K562 (cell line): Measurements from ENCODE around the gene RNF224. TPM values are rescaled to one million over a fixed set of nuclear protein-coding genes. Genes with fewer than 3 reads are reported as not detected.

Source experiments
- ATF2 ChIP-seq: sonication (generic); formaldehyde crosslinking; IDR thresholded peaks from 2 replicates; pipeline ENCODE4 v1.8.1; 2022; ENCODE audit warnings: missing genetic modification reagents
- CBX1 ChIP-seq: sonication (generic); IDR thresholded peaks from 2 replicates; pipeline ENCODE4 v1.6.1; 2016; ENCODE audit warnings: antibody characterized with exemption, low read depth, mild to moderate bottlenecking
- CEBPG ChIP-seq, 3 experiments: fragments of 200-800 bp in 1 of 3; sonication (Bioruptor generic) in 1 of 3; sonication (generic) in 1 of 3; formaldehyde crosslinking in 1 of 3; IDR thresholded peaks in 2 of 3; conservative IDR thresholded peaks in 1 of 3; 2 replicates each; pipeline versions ENCODE4 v1.6.1 to v1.8.0; 2016 to 2022; ENCODE audit warnings: missing compliant biosample characterization in 2 of 3, missing genetic modification characterization in 2 of 3, mild to moderate bottlenecking in 1 of 3, missing genetic modification reagents in 1 of 3
- GTF2F1 ChIP-seq: IDR thresholded peaks from 2 replicates; pipeline ENCODE4 v1.6.1; 2011; ENCODE audit warnings: low read depth, low read length, improper control_type of control experiment
- MAZ ChIP-seq, 2 experiments: fragments of 450-650 bp in 1 of 2; sonication (generic) in 1 of 2; formaldehyde crosslinking; IDR thresholded peaks in 1 of 2; conservative IDR thresholded peaks in 1 of 2; 2 replicates each; pipeline versions ENCODE4 v1.4.0 to v1.5.0; 2020; ENCODE audit warnings: mild to moderate bottlenecking in 1 of 2, missing genetic modification reagents in 1 of 2
- PCBP1 ChIP-seq: fragments of 200-400 bp; formaldehyde crosslinking; IDR thresholded peaks from 2 replicates; pipeline ENCODE4 v1.6.1; 2018; ENCODE audit warnings: mild to moderate bottlenecking, low read depth, low read length; ENCODE audit not compliant: poor library complexity, severe bottlenecking
- POLR2AphosphoS5 ChIP-seq: IDR thresholded peaks from 2 replicates; pipeline ENCODE4 v1.6.1; 2011; ENCODE audit warnings: mild to moderate bottlenecking, low read depth, low read length, moderate library complexity; ENCODE audit not compliant: control insufficient read depth, insufficient read depth
- RB1 ChIP-seq: fragments of 450-650 bp; IDR thresholded peaks from 2 replicates; pipeline ENCODE4 v1.6.1; 2017; ENCODE audit warnings: low read depth, mild to moderate bottlenecking
- RNF2 ChIP-seq: sonication (generic); IDR thresholded peaks from 2 replicates; pipeline ENCODE4 v1.6.1; 2016
- RUNX1 ChIP-seq: sonication (generic); IDR thresholded peaks from 2 replicates; pipeline ENCODE4 v1.6.1; 2016; ENCODE audit warnings: antibody characterized with exemption, low read depth
- SETDB1 ChIP-seq: IDR thresholded peaks from one replicate; pipeline ENCODE4 v1.6.1; 2012; ENCODE audit warnings: low read length, control low read depth, inconsistent platforms
- SMARCC2 ChIP-seq: fragments of 450-650 bp; IDR thresholded peaks from 2 replicates; pipeline ENCODE4 v1.6.1; 2017; ENCODE audit warnings: antibody characterized with exemption, moderate library complexity, mild to moderate bottlenecking, low read depth
- SMC3 ChIP-seq: conservative IDR thresholded peaks from 2 replicates; pipeline ENCODE4 v1.6.1; 2011; ENCODE audit warnings: low read depth, low read length, improper control_type of control experiment; ENCODE audit not compliant: insufficient read depth
- SNRNP70 ChIP-seq: fragments of 200-400 bp; formaldehyde crosslinking; optimal IDR thresholded peaks from 2 replicates; pipeline ENCODE3; 2017; ENCODE audit warnings: low read depth, low read length
- TCFL5 ChIP-seq: fragments of 250-450 bp; sonication (Bioruptor Pico); conservative IDR thresholded peaks from 2 replicates; pipeline ENCODE4 v1.6.1; 2021; ENCODE audit warnings: mild to moderate bottlenecking, moderate library complexity, matching md5 sums
- TFE3 ChIP-seq: fragments of 450-650 bp; formaldehyde crosslinking; IDR thresholded peaks from 2 replicates; pipeline ENCODE4 v1.4.0; 2020; ENCODE audit warnings: mild to moderate bottlenecking, mixed read lengths
- TRIM24 ChIP-seq, 2 experiments: fragments of 450-650 bp; IDR thresholded peaks; 2 replicates each; pipeline ENCODE4 v1.6.1; 2016
- ZFP30 ChIP-seq: fragments of 250-450 bp; sonication (Bioruptor Pico); IDR thresholded peaks from 2 replicates; pipeline ENCODE4 v1.8.0; 2022; ENCODE audit warnings: moderate library complexity, mild to moderate bottlenecking, inconsistent platforms, borderline replicate concordance
- ZNF644 ChIP-seq: fragments of 200-800 bp; sonication (Bioruptor generic); IDR thresholded peaks from 2 replicates; pipeline ENCODE4 v1.6.1; 2016; ENCODE audit warnings: low read depth, missing genetic modification characterization, missing compliant biosample characterization
- polyA plus RNA-seq, 8 experiments: library from polyadenylated mRNA; depleted of rRNA in 4 of 8; stranded (reverse) in 5 of 8; unstranded in 3 of 8; fragments of >200 nt; fragmentation: Nextera tagmentation in 2 of 8; fragmentation: Illumina TruSeq in 1 of 8; extraction: Ambion mirVana in 2 of 8; extraction: Trizol in 1 of 8; gene quantifications; 2 replicates each; pipeline versions ENCODE4 v1.2.1 to v1.2.3, GENCODE V29; 2011 to 2014; ENCODE audit warnings: inconsistent platforms in 1 of 8, missing spikeins in 1 of 8
- total RNA-seq, 7 experiments: library from RNA; depleted of rRNA in 6 of 7; stranded (reverse); fragments of >200 nt in 6 of 7; fragmentation: Illumina TruSeq in 2 of 7; extraction: Trizol in 2 of 7; gene quantifications; 2 replicates each; pipeline versions ENCODE4 v1.2.1 to v1.2.3, GENCODE V29; 2011 to 2021; ENCODE audit warnings: low replicate concordance in 1 of 7
- TF ChIP-seq, protein P1 (sequence below), 2 experiments: fragments of 200-800 bp in 1 of 2; sonication (Bioruptor generic) in 1 of 2; sonication (generic) in 1 of 2; formaldehyde crosslinking in 1 of 2; IDR thresholded peaks in 1 of 2; conservative IDR thresholded peaks in 1 of 2; 2 replicates each; pipeline versions ENCODE4 v1.5.0 to v1.6.1; 2016 to 2020; ENCODE audit warnings: missing compliant biosample characterization in 1 of 2, missing genetic modification characterization in 1 of 2, missing genetic modification reagents in 1 of 2
- TF ChIP-seq, protein P2 (sequence below): sonication (generic); formaldehyde crosslinking; IDR thresholded peaks from 2 replicates; pipeline ENCODE4 v1.8.0; 2022; ENCODE audit warnings: missing genetic modification reagents, mild to moderate bottlenecking, borderline replicate concordance

Gene RNF224
- total and polyA plus RNA-seq, 9 of the 15 experiments (the other 6 are each of a cell fraction or from before 2014, with no cell fraction given), result not detected

DNA sequence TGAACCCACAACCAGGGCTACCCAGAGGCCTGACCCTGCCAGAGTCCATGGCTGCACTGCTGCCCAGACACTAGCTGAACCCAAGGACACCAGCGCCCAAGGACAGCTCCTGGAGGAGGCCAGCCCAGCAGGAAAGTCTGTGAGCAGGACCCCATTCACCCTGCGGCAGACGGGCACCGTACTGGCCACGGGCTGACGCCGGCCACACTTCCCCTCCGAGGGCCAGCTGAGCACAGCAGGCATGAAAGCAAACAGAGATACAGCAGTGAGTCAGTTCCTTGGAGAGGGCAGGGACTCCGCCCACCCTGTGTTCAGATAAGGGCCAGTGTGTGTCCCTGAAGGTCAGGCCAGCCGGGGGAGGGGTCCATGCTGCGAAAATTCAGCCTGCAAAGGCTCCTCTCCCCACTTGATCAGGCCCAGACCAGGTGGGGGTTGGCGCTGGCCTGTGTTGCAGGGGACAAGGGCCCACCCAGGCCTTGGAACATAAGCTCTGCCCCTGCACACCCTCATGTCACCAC is 8.5 kb upstream of the RNF224 start (continued):
- TF ChIP-seq, protein P1, sequence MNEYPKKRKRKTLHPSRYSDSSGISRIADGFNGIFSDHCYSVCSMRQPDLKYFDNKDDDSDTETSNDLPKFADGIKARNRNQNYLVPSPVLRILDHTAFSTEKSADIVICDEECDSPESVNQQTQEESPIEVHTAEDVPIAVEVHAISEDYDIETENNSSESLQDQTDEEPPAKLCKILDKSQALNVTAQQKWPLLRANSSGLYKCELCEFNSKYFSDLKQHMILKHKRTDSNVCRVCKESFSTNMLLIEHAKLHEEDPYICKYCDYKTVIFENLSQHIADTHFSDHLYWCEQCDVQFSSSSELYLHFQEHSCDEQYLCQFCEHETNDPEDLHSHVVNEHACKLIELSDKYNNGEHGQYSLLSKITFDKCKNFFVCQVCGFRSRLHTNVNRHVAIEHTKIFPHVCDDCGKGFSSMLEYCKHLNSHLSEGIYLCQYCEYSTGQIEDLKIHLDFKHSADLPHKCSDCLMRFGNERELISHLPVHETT (CRISPR knock-in tag; conservative IDR thresholded peaks at IDR 0.05 in 1 of 2, IDR thresholded peaks at IDR 0.05 in 1 of 2), result 0 out of 4 replicates have a peak, but pooled peaks of 1 of the 2 experiments have one; percentile 72
- TF ChIP-seq RB1 (no peak), ATF2 (CRISPR knock-in tag) (no peak), POLR2AphosphoS5 (peak; percentile 49; the same call in 1 of the 2 replicates), ZNF644 (no peak), SETDB1 (no peak), TCFL5 (CRISPR knock-in tag) (no peak), SMC3 (no peak), TFE3 (no peak), SMARCC2 (0 out of 2 replicates have a peak, but pooled peaks have one; percentile 53), RUNX1 (no peak), ZFP30 (CRISPR knock-in tag) (no peak), PCBP1 (no peak), RNF2 (peak; percentile 88), CEBPG (CRISPR knock-in tag; IDR thresholded peaks at IDR 0.05) (no peak), CEBPG (tag; conservative IDR thresholded peaks at IDR 0.05 in 1 of 2, IDR thresholded peaks at IDR 0.05 in 1 of 2) (no peak), MAZ (CRISPR knock-in tag; conservative IDR thresholded peaks at IDR 0.05 in 1 of 2, IDR thresholded peaks at IDR 0.05 in 1 of 2) (peak; percentile 73 to 76), GTF2F1 (no peak), TRIM24 (IDR thresholded peaks at IDR 0.05) (peak in 1 of 2 experiments; percentile 59; a peak in 2 of 4 replicates), CBX1 (no peak), SNRNP70 (no peak)
- TF ChIP-seq, protein P2, sequence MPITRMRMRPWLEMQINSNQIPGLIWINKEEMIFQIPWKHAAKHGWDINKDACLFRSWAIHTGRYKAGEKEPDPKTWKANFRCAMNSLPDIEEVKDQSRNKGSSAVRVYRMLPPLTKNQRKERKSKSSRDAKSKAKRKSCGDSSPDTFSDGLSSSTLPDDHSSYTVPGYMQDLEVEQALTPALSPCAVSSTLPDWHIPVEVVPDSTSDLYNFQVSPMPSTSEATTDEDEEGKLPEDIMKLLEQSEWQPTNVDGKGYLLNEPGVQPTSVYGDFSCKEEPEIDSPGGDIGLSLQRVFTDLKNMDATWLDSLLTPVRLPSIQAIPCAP (CRISPR knock-in tag), result no peak
